Common myeloid progenitor, CD34-positive (primary cell): ENCODE results near the gene STK32C.

ENCODE experiments used
- CTCF ChIA-PET: fragments of 350-600 bp; sonication (Branson Sonifier 250); formaldehyde crosslinking; loops from one replicate; lab custom pipeline; 2021; ENCODE audit warnings: antibody characterized with exemption; lab: Charles Lee
- POLR2A ChIA-PET: fragments of 350-600 bp; sonication (Branson Sonifier 250); formaldehyde crosslinking; loops from one replicate; lab custom pipeline; 2021; ENCODE audit warnings: antibody characterized with exemption; lab: Charles Lee
- DNase-seq, 3 donors: peaks; one replicate each; pipeline versions ENCODE4 v3.0.0 to v3.0.0-alpha.2; 2013
- H3K27ac ChIP-seq, 2 experiments: 1 replicate in 1 of 2; 2 replicates in 1 of 2; pipeline ENCODE4 v1.7.0; 2013; ENCODE audit warnings: inconsistent platforms in 2 of 2, low read length in 2 of 2, mild to moderate bottlenecking in 2 of 2, low read depth in 1 of 2, moderate library complexity in 1 of 2; ENCODE audit not compliant: severe bottlenecking in 2 of 2, insufficient read depth in 1 of 2, poor library complexity in 1 of 2
- H3K27me3 ChIP-seq, 5 experiments: replicated peaks in 2 of 5; 1 replicate in 3 of 5; 2 replicates in 2 of 5; pipeline versions ENCODE4 v1.6.1 to v1.7.0; 2013; ENCODE audit warnings: low read length in 4 of 5, mild to moderate bottlenecking in 2 of 5, moderate library complexity in 2 of 5, inconsistent platforms in 1 of 5; ENCODE audit not compliant: insufficient read depth in 5 of 5, control insufficient read depth in 4 of 5
- H3K36me3 ChIP-seq, 4 experiments: 1 replicate in 2 of 4; 2 replicates in 2 of 4; pipeline versions ENCODE4 v1.6.1 to v1.7.0; 2013; ENCODE audit warnings: low read length in 3 of 4, control low read depth in 1 of 4, mild to moderate bottlenecking in 1 of 4; ENCODE audit not compliant: control insufficient read depth in 4 of 4, insufficient read depth in 4 of 4
- H3K4me1 ChIP-seq, 4 experiments: 1 replicate in 3 of 4; 2 replicates in 1 of 4; pipeline versions ENCODE4 v1.6.1 to v1.7.1; 2013; ENCODE audit warnings: low read length in 3 of 4, mild to moderate bottlenecking in 3 of 4, control low read depth in 1 of 4, inconsistent platforms in 1 of 4, moderate library complexity in 1 of 4; ENCODE audit not compliant: control insufficient read depth in 4 of 4, insufficient read depth in 4 of 4; ENCODE audit errors: control extremely low read depth in 1 of 4
- H3K4me3 ChIP-seq, 7 experiments: 1 replicate in 4 of 7; 2 replicates in 3 of 7; pipeline versions ENCODE4 v1.5.1 to v1.7.0; 2013; ENCODE audit warnings: mild to moderate bottlenecking in 7 of 7, low read length in 6 of 7, moderate library complexity in 6 of 7, inconsistent platforms in 2 of 7, low read depth in 2 of 7, control low read depth in 1 of 7; ENCODE audit not compliant: insufficient read depth in 4 of 7, control insufficient read depth in 1 of 7; ENCODE audit errors: extremely low read depth in 1 of 7
- H3K9me3 ChIP-seq, 5 experiments: 1 replicate in 4 of 5; 2 replicates in 1 of 5; pipeline versions ENCODE4 v1.6.1 to v1.7.1; 2013; ENCODE audit warnings: low read length in 4 of 5, mild to moderate bottlenecking in 2 of 5, inconsistent platforms in 1 of 5, low read depth in 1 of 5, moderate library complexity in 1 of 5; ENCODE audit not compliant: control insufficient read depth in 4 of 5, insufficient read depth in 2 of 5; ENCODE audit errors: control extremely low read depth in 1 of 5
- WGBS: methylation state at CpG from one replicate; pipeline ENCODE4 v1.1.5; 2013; ENCODE audit not compliant: insufficient coverage; 5-methylcytosine and 5-hydroxymethylcytosine counted together

STK32C gene

GRCh38 chr10:132313865-132314264 lies 6.1 kb upstream of the STK32C start:
- WGBS: 100% methylated on average over 5 of the region's 6 CpGs
- POLR2A ChIA-PET: no interaction called here
- Histone ChIP-seq H3K27ac (no peak overlapping the region), H3K4me3 (no peak overlapping the region), H3K9me3 (peaks cover 0 to 7% (median 0%) of the 10 kb centered on the region in 5 experiments), H3K36me3 (no peaks in the 10 kb centered on the region), H3K27me3 (peaks cover 0 to 10% (median 0%) of the 10 kb centered on the region in 5 experiments), H3K4me1 (peaks cover 0 to 7% (median 2%) of the 10 kb centered on the region in 4 experiments)
- CTCF ChIA-PET: interaction anchor here (1.6 kb wide), 1 partner anchor 69 kb away, joined by 3 read pairs; no protein-coding TSS in a partner anchor
- no peak for DNase-seq

- H3K36me3 ChIP-seq: no peaks in the 10 kb centered on the region
- peaks cover 0 to 7% (median 0%) of the 10 kb centered on the region in 5 experiments for H3K9me3 ChIP-seq
- CTCF ChIA-PET: interaction anchor here (1.6 kb wide), 1 partner anchor 69 kb away, joined by 3 read pairs; no protein-coding TSS in a partner anchor
- 100% methylated on average over 12 of the region's 12 CpGs for WGBS
- POLR2A ChIA-PET: no interaction called here
- peaks cover 0 to 10% (median 0%) of the 10 kb centered on the region in 5 experiments for H3K27me3 ChIP-seq
- no peak for DNase-seq
- no peak overlapping the region for H3K27ac ChIP-seq
- H3K4me3 ChIP-seq: no peak overlapping the region
- peaks cover 0 to 12% (median 7%) of the 10 kb centered on the region in 4 experiments for H3K4me1 ChIP-seq
Measured at GRCh38 chr10:132313305-132313704, 5.6 kb upstream of the STK32C start.

GRCh38 chr10:132311338-132311939 lies 3.7 kb upstream of the STK32C start:
- no peaks in the 10 kb centered on the region for H3K36me3 ChIP-seq
- no peak overlapping the region for H3K27ac ChIP-seq
- POLR2A ChIA-PET: no interaction called here
- peaks cover 0 to 7% (median 0%) of the 10 kb centered on the region in 5 experiments for H3K9me3 ChIP-seq
- CTCF ChIA-PET: no interaction called here
- DNase-seq: no peak
- WGBS: 89% methylated on average over 18 of the region's 18 CpGs
- H3K4me3 ChIP-seq: no peak overlapping the region
- H3K27me3 ChIP-seq: peaks cover 0 to 16% (median 0%) of the 10 kb centered on the region in 5 experiments
- H3K4me1 ChIP-seq: peaks cover 0 to 21% (median 20%) of the 10 kb centered on the region in 4 experiments

- Histone ChIP-seq H3K9me3 (peaks cover 0 to 7% (median 0%) of the 10 kb centered on the region in 5 experiments), H3K4me1 (peaks cover 0 to 21% (median 20%) of the 10 kb centered on the region in 4 experiments), H3K4me3 (no peak overlapping the region), H3K36me3 (no peaks in the 10 kb centered on the region), H3K27me3 (peaks cover 0 to 16% (median 0%) of the 10 kb centered on the region in 5 experiments), H3K27ac (no peak overlapping the region)
- DNase-seq: no peak
- WGBS: 95% methylated on average over 17 of the region's 17 CpGs
- ChIA-PET POLR2A (no interaction called here), CTCF (interaction anchor here (1.2 kb wide), 1 partner anchor 84 kb away, joined by 3 read pairs; no protein-coding TSS in a partner anchor)
Measured at GRCh38 chr10:132310701-132311337, 3.1 kb upstream of the STK32C start.

DNA sequence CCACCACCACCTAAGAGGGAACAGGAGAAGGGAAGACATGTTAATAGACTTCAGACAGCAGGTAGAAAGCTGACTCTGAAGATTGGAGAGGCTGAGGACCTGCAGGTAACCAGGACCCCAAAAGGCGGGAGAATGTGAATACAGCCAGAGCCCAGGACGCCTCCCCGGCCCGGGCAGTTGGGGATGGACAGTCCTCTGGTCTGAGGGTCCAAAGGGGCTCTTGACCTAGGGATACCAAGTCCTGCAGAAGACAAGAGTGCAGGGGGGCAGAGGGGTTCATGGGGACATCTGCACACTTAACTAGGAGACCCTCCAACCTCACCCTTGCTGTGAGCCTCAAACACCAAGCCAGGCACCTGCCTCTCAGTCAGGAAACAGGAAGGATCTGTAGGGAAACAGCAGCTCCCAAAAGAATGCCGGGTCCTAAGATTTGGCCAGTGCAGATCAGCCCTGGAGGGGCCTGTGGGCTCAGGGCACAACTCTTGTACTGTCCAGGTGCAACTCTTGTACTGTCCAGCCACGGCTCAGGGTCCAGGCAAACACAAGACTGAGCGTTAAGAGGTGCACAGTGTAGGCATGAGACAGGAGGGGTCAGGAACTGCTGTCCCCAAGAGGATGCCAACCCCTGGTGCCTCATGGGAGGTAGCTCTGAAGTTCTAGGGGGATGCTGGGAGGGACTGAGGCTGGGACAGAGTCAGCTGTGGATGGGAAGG lies 2.3 kb upstream of the STK32C start:
- DNase-seq: no peak
- Histone ChIP-seq H3K27ac (no peak overlapping the region), H3K36me3 (no peaks in the 10 kb centered on the region), H3K4me1 (peaks cover 0 to 21% (median 20%) of the 10 kb centered on the region in 4 experiments), H3K4me3 (no peak overlapping the region), H3K9me3 (peaks cover 0 to 7% (median 0%) of the 10 kb centered on the region in 5 experiments), H3K27me3 (peaks cover 0 to 16% (median 0%) of the 10 kb centered on the region in 5 experiments)
- CTCF ChIA-PET: interaction anchor here (1.2 kb wide), 1 partner anchor 84 kb away, joined by 3 read pairs; no protein-coding TSS in a partner anchor
- POLR2A ChIA-PET: no interaction called here
- 92% methylated on average over 6 of the region's 7 CpGs for WGBS

DNA sequence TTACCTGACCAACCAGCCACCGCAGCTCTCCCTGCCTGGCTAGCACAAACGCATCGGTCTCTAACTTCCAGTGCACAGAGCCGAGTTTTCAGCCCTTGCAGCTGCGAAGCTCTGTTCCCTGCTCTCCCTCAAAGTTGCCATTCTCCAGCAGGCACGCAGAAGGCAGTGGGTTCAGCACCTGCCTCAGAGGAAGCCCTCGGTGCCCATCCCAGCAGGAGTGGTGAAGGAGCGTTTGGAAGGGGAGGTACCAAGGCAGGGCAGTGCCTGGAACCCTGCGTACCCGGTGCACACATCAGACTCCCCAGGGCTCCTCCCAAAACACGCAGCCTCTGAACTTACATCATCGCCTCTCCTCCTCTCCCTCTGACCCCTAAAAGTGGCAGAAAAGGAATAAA lies 1.7 kb upstream of the STK32C start:
- Histone ChIP-seq H3K4me3 (no peak overlapping the region), H3K27me3 (peaks cover 0 to 16% (median 0%) of the 10 kb centered on the region in 5 experiments), H3K9me3 (peaks cover 0 to 7% (median 0%) of the 10 kb centered on the region in 5 experiments), H3K27ac (no peak overlapping the region), H3K36me3 (no peaks in the 10 kb centered on the region), H3K4me1 (peaks cover 0 to 21% (median 20%) of the 10 kb centered on the region in 4 experiments)
- CTCF ChIA-PET: interaction anchor here (1.2 kb wide), 1 partner anchor 83 kb away, joined by 3 read pairs; no protein-coding TSS in a partner anchor
- 97% methylated on average over 7 of the region's 12 CpGs for WGBS
- DNase-seq: no peak
- POLR2A ChIA-PET: no interaction called here
